HG03159 (cell line): ENCODE measurements around the gene RUVBL1.
A peak's percentile ranks its signal among the peaks of the same experiment; 100 is the strongest.

Experiments used
- ATAC-seq: cut with Tn5 transposase; IDR thresholded peaks from one replicate; pipeline ENCODE4 v1.9.1; 2021; ENCODE audit warnings: mild to moderate bottlenecking, moderate library complexity; ENCODE audit not compliant: unreplicated experiment

Gene RUVBL1

DNA sequence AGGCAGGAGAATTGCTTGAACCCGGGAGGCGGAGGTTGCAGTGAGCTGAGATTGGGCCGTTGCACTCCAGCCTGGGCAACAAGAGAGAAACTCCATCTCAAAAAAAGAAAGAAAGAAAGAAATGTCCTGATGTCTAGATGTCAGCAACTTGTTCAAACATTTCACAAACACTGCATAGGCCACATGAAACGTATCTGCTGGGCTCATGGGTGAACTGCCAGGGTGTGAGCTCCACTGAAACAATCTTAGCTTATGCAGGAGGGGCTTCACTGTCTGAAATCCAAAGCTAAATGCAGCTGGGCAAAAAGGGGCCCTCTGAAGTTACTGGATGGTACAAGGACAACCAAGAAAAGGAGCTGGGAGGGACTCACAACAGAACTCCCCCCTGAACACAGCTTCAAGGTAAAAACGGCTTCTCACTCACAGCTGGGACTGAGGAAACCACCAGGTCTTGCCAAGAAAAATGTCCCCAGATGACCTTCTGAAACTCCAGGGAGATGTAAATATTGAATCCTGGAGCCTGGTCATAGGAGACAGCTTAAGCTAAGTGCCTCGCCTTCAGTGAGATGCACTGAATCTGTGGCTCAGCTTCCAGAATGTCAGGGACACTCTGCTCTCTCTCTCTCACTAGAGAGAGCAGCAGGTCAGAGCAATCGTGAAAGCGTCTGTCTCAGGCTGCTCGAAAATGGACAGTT, 39.5 kb downstream of the RUVBL1 start:
- no peak for ATAC-seq

DNA sequence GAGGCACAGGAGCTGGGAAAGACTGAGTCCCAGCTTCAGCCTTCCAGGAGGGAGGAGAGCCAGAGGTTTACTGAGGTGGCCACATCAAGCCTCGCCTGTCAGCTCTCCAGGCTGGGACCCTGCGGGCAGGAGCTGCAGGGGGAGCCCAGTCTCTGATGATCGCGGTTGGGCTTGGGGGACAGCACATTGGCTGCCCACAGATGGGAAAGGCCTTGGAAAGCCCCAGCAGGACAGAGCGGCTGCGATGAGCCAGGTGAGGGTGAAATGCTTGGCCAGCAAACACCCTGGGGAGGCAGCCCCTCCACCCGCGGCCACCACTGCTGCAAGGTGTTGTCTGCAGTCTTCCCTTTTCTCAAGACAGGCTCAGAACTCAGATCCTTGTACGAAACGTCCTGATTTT, 40.2 kb downstream of the RUVBL1 start:
- no peak for ATAC-seq

GRCh38 chr3:128082546-128082945, 41.1 kb downstream of the RUVBL1 start:
- ATAC-seq, result no peak

GRCh38 chr3:128081846-128082245, 41.8 kb downstream of the RUVBL1 start:
- no peak for ATAC-seq

DNA sequence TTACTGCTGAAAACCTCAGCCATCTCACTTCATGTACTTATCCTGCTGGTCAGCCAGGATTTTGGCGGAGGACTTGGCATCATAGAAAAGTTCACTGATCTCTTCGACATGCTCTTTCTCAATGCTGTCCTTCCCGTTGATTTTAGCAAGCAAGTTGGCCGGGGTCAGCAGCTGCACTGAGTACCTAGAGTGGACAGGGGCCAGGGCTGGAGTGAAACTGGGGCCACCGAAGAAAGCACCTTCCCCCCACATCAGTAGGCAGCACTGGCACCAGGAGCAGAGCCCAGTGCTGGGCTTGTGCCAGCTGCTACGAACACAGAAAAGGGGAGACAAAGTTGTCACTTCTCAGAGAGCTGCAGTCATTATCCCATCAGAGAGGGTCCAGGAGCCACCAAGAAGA, 42.4 kb downstream of the RUVBL1 start:
- ATAC-seq, result no peak

- ATAC-seq, result no peak
Observed at GRCh38 chr3:128080323-128081080, 43.1 kb downstream of the RUVBL1 start.

DNA sequence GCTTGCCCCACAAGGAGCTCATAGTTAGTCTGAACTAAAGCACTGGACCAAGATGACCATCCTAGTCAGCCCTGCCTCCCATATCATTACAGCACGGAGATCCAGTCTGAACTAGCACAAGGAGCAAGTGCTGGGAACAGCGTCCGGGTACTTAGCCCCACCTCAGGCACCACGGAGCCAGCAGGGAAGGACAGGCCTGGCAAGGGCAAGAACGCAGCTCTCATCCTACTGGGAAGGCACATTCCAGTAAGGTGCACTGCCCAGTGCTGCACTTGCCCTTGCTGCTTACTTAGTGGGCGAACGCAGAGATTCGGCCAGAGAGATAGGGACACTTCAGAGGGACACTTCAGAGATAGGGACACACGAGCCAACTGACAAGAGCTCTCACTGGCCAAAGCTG, 43.8 kb downstream of the RUVBL1 start:
- ATAC-seq, result no peak

DNA sequence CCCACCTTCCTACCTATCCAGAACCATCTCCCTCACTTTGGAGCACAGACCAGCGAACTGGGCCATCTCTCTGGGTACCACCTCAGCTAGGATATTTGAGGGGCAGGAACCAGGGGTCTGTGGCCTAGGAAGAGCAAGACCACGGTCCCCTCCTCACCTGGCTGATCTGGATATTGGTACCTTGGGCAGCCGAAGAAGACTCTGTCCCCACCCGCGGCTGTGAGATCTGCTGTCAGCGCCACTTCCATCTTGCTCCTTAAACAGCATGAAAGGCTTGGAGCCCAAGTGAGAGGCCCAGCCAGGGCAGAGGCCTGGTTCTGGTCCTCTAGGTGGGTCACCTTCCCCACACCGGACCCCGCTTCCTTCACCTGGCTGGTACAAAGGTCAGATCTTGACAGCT, 44.7 kb downstream of the RUVBL1 start:
- no peak for ATAC-seq

DNA sequence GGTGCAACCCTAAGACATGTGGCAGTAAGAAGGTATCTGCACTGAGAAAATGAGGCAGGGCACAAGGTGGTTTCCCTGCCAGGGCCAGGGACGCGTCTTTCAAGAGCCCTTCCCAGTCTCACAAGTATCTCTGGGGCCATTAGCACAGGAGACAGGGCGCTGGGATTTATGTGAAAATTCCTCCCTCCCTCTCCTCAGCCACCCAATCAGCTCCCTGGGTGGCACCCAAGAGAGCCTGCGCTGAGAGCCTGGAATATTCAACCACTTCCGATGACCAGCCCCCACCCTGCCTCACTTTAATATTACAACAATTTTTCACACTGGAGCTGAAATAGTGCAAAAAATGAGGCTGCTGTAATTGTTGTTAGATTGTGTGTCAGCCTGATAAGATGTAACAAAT, 45.3 kb downstream of the RUVBL1 start:
- no peak for ATAC-seq

GRCh38 chr3:128077665-128078064, 45.9 kb downstream of the RUVBL1 start:
- ATAC-seq, result no peak

- no peak for ATAC-seq
Observed at GRCh38 chr3:128077202-128077624, 46.4 kb downstream of the RUVBL1 start.

DNA sequence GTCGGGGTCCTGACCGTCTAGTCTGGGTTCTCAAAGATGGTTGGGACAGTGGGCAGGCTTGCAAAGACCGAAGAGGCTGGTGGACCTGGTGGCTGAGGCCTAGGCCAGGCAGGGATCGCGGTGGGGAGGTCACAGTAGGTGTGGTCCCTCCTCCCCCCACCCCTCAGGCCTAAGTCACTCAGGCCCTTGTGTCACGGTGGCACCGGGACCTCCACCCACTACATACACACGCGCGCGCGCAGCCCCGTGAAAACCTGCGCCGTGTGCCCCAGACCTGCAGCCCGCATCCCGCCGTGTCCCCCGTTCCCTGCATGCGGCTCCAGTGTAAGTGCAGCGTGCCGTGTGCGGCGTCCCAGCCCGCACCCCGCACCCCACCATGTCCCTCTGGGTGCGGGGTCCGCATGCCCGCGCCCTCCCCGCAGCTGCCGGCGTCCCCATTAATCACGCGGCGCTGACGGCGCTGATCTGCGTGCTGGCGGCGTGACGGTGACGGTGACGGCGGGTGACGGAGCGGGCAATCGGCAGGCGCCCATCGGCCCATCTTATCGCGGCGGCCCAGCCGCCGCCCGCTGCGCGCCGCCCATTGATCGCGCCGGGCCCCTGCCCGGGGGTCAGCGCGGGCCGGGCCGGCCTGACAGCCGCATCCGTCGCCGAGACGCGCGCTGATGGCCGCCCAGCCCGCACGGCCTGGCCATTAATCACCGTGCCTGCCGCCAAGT, 47.0 kb downstream of the RUVBL1 start:
- ATAC-seq, result no peak

- peak; percentile 51 for ATAC-seq
Observed at GRCh38 chr3:128075522-128076482, 47.8 kb downstream of the RUVBL1 start.

GRCh38 chr3:128074851-128075521, 48.6 kb downstream of the RUVBL1 start:
- peak; percentile 3 for ATAC-seq

DNA sequence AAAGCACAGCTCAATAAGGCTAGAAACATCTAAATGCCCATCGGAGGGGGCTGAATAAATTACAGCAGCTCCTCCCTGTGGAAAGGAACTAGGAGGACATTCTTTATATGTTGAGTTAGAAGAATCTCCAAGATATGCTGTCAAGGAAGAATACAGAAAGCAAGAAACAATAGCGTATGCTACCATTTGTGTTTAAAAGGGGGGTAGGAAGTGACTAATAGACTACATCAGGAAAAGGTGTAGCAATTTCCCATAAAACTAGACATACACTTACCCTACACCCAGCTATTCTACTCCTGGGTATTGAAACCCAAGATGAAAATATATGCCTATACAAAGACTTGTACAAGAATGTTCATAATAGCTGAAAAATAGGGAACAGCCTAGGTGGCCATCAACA, 49.8 kb downstream of the RUVBL1 start:
- ATAC-seq, result no peak

DNA sequence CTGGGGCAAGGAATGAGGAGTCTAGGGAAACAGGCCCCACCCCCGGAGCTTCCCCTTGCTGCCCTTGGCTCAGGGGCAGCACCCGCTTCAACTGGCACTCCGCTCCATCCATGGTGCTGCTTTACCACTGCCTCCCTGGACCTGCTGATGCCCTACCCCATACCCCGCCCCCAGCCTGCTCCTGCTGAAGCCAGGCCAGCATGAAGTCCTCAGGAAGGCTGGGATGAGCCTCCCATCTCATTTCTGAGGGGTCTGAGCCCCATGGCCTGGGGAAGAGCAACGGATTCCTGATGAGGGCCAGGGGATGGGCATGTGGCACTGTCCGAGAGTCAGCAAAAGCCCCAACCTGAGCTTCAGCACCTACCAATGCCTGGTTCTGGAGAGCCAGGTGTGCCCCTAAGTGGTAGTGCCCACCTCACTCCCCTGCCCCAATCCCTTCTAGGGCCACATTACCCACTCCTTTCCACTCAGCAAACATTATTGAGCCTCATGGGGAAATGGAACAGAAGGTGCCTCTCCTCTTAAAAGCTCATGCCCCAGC, 50.4 kb downstream of the RUVBL1 start:
- ATAC-seq, result no peak

DNA sequence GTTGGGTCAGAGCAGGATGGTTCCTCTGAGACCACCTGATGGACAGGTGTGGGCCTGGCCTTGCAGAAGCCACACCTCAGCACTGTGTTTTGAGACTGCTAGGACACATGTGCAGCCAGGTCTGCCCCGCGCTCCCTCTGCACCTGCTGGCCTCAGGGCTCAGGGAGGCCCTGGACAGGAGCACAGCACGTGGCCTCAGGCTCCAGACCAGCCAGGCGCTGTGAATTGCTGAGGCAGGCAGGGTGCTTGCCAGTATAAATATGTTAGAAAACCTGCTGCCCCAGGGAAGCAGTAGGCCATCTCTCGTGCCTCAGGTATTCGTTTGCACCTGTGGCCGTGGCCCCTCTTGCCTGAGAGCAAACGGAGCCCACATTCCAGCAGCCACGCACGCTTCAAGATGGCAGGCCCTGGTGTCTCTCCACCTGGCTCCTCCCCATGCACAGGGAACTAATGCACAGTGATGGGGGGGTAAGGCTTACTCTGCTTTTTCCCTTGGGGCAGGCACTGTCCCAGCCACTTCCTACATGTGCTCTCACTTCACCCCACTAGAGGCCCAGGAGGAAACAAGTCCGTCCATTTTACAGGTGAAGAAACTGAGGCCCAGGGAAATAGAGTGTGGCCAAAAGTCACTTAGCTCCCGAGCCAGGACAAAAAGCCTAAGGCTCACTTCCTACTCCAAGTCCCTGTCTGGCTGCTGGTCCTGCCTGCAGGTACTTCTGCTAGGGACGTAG, 51.0 kb downstream of the RUVBL1 start:
- ATAC-seq, result no peak

- no peak for ATAC-seq
Observed at GRCh38 chr3:128071771-128072453, 51.7 kb downstream of the RUVBL1 start.
